Neural progenitor cell (in vitro differentiated cells): ENCODE results near the gene HES7.

Experiments used
- EZH2 ChIP-seq: fragments of 200-600 bp; sonication (generic); IDR thresholded peaks from 2 replicates; pipeline ENCODE4 v1.6.1; 2017; ENCODE audit warnings: antibody characterized with exemption, mild to moderate bottlenecking, moderate library complexity
- TF ChIP-seq, protein P1 (sequence below): fragments of 200-600 bp; sonication (generic); IDR thresholded peaks from 2 replicates; pipeline ENCODE4 v1.5.1; 2017; ENCODE audit warnings: antibody characterized with exemption, mild to moderate bottlenecking

DNA sequence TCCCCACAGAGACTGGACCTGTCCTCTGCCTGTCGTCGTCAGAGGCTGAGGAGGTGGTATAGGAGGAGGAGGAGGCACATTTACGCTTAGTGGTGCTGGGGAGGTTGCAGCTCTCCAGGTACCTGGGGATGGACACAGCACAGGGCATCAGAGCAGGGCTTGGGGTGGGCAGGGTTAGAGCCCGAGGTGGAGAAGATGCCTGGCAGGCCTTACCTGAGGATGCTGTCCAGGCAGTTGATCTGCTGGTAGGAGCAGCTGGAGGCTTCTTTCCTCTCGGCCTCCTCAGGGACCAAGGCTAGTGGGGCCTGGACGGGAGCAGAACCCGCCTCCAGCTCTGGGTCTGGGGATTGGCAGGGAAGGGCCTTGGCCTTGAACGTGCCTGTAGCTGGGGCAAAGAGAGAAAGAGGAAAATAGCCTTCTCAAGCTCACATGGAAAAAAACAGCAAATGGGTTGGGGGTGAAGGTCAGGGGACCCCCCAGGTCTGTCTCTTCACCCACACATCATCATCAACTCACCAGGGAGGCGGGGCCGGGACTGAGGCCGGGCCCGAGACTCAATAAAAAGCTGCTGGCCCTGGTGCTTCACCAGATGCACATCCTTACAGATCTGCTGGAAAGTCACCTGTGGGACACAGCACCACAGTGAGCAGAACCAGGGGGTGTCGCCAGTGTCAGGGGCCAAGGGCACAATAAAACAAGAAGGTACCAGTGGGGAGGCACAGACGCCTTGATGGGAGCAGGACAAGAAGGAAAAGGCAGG lies 22.7 kb upstream of the HES7 start:
- no peak for TF ChIP-seq EZH2
- TF ChIP-seq, protein P1, sequence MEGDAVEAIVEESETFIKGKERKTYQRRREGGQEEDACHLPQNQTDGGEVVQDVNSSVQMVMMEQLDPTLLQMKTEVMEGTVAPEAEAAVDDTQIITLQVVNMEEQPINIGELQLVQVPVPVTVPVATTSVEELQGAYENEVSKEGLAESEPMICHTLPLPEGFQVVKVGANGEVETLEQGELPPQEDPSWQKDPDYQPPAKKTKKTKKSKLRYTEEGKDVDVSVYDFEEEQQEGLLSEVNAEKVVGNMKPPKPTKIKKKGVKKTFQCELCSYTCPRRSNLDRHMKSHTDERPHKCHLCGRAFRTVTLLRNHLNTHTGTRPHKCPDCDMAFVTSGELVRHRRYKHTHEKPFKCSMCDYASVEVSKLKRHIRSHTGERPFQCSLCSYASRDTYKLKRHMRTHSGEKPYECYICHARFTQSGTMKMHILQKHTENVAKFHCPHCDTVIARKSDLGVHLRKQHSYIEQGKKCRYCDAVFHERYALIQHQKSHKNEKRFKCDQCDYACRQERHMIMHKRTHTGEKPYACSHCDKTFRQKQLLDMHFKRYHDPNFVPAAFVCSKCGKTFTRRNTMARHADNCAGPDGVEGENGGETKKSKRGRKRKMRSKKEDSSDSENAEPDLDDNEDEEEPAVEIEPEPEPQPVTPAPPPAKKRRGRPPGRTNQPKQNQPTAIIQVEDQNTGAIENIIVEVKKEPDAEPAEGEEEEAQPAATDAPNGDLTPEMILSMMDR: no peak
